CD4-positive, alpha-beta T cell treated with Interferon gamma for 1 hour (primary cell): Measurements from ENCODE around the gene COPG1.

ENCODE experiments used
- DNase-seq: peaks from one replicate; pipeline ENCODE4 v3.0.0-alpha.2; 2020

COPG1 gene

GRCh38 chr3:129315998-129316247, 66.5 kb downstream of the COPG1 start:
- no peak for DNase-seq

- DNase-seq: peak; percentile 81
Measured at GRCh38 chr3:129316248-129317013, 67.0 kb downstream of the COPG1 start.

- no peak for DNase-seq
Measured at GRCh38 chr3:129317014-129317771, 67.8 kb downstream of the COPG1 start.

GRCh38 chr3:129317848-129318247, 68.4 kb downstream of the COPG1 start:
- no peak for DNase-seq

GRCh38 chr3:129318921-129319320, 69.5 kb downstream of the COPG1 start:
- no peak for DNase-seq

- DNase-seq: no peak
Measured at GRCh38 chr3:129320261-129320660, 70.9 kb downstream of the COPG1 start.

GRCh38 chr3:129320825-129321487, 71.5 kb downstream of the COPG1 start:
- no peak for DNase-seq

- no peak for DNase-seq
Measured at GRCh38 chr3:129321887-129322286, 72.5 kb downstream of the COPG1 start.

- peak; percentile 34 for DNase-seq
Measured at GRCh38 chr3:129323651-129324294, 74.4 kb downstream of the COPG1 start.

- no peak for DNase-seq
Measured at GRCh38 chr3:129324855-129325254, 75.4 kb downstream of the COPG1 start.

- DNase-seq: no peak
Measured at GRCh38 chr3:129325383-129325782, 76.0 kb downstream of the COPG1 start.

- DNase-seq: no peak
Measured at GRCh38 chr3:129326138-129326537, 76.7 kb downstream of the COPG1 start.

- no peak for DNase-seq
Measured at GRCh38 chr3:129326595-129326994, 77.2 kb downstream of the COPG1 start.
